ENCODE data around the gene KCNK3. TPM values are rescaled to one million over a fixed set of nuclear protein-coding genes. Genes with fewer than 3 reads are reported as not detected.

KCNK3 gene
- total and polyA plus RNA-seq, 2 of the 13 experiments (the other 11 are each of a cell fraction or from before 2014, with no cell fraction given), result not detected

GRCh38 chr2:26683583-26683982, 8.9 kb upstream of the KCNK3 start (continued):
- TF ChIP-seq ZBTB4 (CRISPR knock-in tag; IDR thresholded peaks at IDR 0.05; ENCODE audit: borderline replicate concordance) (no peak), TEAD2 (CRISPR knock-in tag; IDR thresholded peaks at IDR 0.05) (no peak)

- in situ Hi-C loops (cut with HindIII; ENCODE audit: extremely low pct_ligation_motif_present, low pct_unique_long_range_greater_than_20kb) (no loop called here), intact Hi-C loops (cut with micrococcal nuclease; ENCODE audit: unreplicated experiment) (no loop called here)
- Histone ChIP-seq H3K27ac (ENCODE audit: extremely low read length, insufficient read depth, low read length) (no peak overlapping the region), H3K79me2 (ENCODE audit: insufficient read depth, low read length) (no peaks in the 10 kb centered on the region), H3K9ac (ENCODE audit: insufficient read depth, low read depth, low read length) (no peak overlapping the region), H3K27me3 (ENCODE audit: control insufficient read depth in 1 of 2, insufficient read depth in 2 of 2, low read length in 2 of 2) (peaks cover 4 to 68% of the 10 kb centered on the region in 2 experiments; a peak in 4 of 5 replicates), H3K36me3 (replicated peaks in 1 of 2; ENCODE audit: control insufficient read depth in 1 of 2, insufficient read depth in 2 of 2, low read length in 2 of 2) (no peaks in the 10 kb centered on the region), H3K4me3 (replicated peaks in 1 of 3; ENCODE audit: insufficient read depth in 1 of 3, low read depth in 2 of 3, low read length in 3 of 3) (no peak overlapping the region), H4K20me1 (ENCODE audit: insufficient read depth, low read length) (peaks cover 5% of the 10 kb centered on the region; the same call in 1 of the 2 replicates), H3K4me2 (ENCODE audit: low read depth, low read length) (no peak overlapping the region), H3K4me1 (ENCODE audit: insufficient read depth, low read length) (peaks cover 12% of the 10 kb centered on the region), H2AFZ (ENCODE audit: low read length) (no peak overlapping the region), H3K9me3 (ENCODE audit: low read length) (no peaks in the 10 kb centered on the region)
- WGBS (ENCODE audit: low lambda C conversion rate), result 48% methylated on average over 4 of the region's 5 CpGs
- ATAC-seq (no peak), FAIRE-seq (no peak), DNase-seq (ENCODE audit: low spot score) (no peak)
- CTCF ChIA-PET (ENCODE audit: low intra/inter-chr PET ratio, low total read pairs), result no interaction called here
- TF ChIP-seq ZNF337 (CRISPR knock-in tag; IDR thresholded peaks at IDR 0.05; ENCODE audit: borderline replicate concordance, low read depth), result no peak
- no peak for TF ChIP-seq ZNF768 (CRISPR knock-in tag; IDR thresholded peaks at IDR 0.05)
- TF ChIP-seq ZNF549 (CRISPR knock-in tag; IDR thresholded peaks at IDR 0.05), result no peak
- TF ChIP-seq HOMEZ (CRISPR knock-in tag; IDR thresholded peaks at IDR 0.05; ENCODE audit: low read depth), result no peak
- no peak for TF ChIP-seq THYN1 (CRISPR knock-in tag; IDR thresholded peaks at IDR 0.05; ENCODE audit: borderline replicate concordance, low read depth)
- POLR2A ChIA-PET, result no interaction called here
- no TSS peak for BruUV-seq (replicated peaks)
Observed at GRCh38 chr2:26685341-26685740, 7.2 kb upstream of the KCNK3 start.

All from HepG2 (cell line).